Body of pancreas (tissue), 4 donors: ENCODE results near the gene E2F3.

ENCODE experiments used
- POLR2A ChIP-seq, 3 donors: fragments of 450-650 bp; IDR thresholded peaks; one replicate each; pipeline ENCODE4 v1.6.1; 2016; ENCODE audit warnings: antibody characterized with exemption in 3 of 3, mild to moderate bottlenecking in 2 of 3
- TF ChIP-seq, protein P1 (sequence below), 7 experiments: fragments of 450-650 bp in 4 of 7; fragments of 200-600 bp in 3 of 7; sonication (generic) in 3 of 7; IDR thresholded peaks; one replicate each; pipeline ENCODE4 v1.5.1; 2016 to 2019; ENCODE audit warnings: antibody characterized with exemption in 7 of 7

GRCh38 chr6:20461576-20461975 is 59.9 kb downstream of the E2F3 start:
- TF ChIP-seq, protein P1, sequence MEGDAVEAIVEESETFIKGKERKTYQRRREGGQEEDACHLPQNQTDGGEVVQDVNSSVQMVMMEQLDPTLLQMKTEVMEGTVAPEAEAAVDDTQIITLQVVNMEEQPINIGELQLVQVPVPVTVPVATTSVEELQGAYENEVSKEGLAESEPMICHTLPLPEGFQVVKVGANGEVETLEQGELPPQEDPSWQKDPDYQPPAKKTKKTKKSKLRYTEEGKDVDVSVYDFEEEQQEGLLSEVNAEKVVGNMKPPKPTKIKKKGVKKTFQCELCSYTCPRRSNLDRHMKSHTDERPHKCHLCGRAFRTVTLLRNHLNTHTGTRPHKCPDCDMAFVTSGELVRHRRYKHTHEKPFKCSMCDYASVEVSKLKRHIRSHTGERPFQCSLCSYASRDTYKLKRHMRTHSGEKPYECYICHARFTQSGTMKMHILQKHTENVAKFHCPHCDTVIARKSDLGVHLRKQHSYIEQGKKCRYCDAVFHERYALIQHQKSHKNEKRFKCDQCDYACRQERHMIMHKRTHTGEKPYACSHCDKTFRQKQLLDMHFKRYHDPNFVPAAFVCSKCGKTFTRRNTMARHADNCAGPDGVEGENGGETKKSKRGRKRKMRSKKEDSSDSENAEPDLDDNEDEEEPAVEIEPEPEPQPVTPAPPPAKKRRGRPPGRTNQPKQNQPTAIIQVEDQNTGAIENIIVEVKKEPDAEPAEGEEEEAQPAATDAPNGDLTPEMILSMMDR (IDR thresholded peaks at IDR 0.05), result no peak
- no peak for TF ChIP-seq POLR2A (IDR thresholded peaks at IDR 0.05)
